HCT116 (cell line): Measurements from ENCODE around the gene PM20D2. TPM values are rescaled to one million over a fixed set of nuclear protein-coding genes. Genes with fewer than 3 reads are reported as not detected.

ENCODE experiments used
- ATAC-seq: fragments of 200-7000 bp; cut with Tn5 transposase; 2 replicates; pipeline ENCODE4 v1.9.1; 2020; ENCODE audit warnings: mild to moderate bottlenecking, moderate library complexity
- BruUV-seq: library from RNA; stranded (reverse); fragments of 400-500 nt; replicated peaks from 2 replicates; lab custom pipeline; 2021; lab: Mats Ljungman, UMichigan
- CTCF ChIA-PET: fragments of 300-600 bp; sonication (Branson Sonifier 250); formaldehyde crosslinking; loops from one replicate; lab custom pipeline; 2021; ENCODE audit warnings: antibody characterized with exemption; lab: Charles Lee
- POLR2A ChIA-PET: fragments of 300-600, 350-600 bp; sonication (Branson Sonifier 250); formaldehyde crosslinking; loops from one replicate; lab custom pipeline; 2021; ENCODE audit warnings: antibody characterized with exemption; lab: Charles Lee
- RAD21 ChIA-PET, 2 experiments: fragments of 300-600 bp; sonication (Branson Sonifier 250); formaldehyde crosslinking; loops; one replicate each; lab custom pipeline; 2023; ENCODE audit warnings: low total read pairs in 2 of 2; ENCODE audit not compliant: uncharacterized antibody in 2 of 2, unreplicated experiment in 2 of 2, low non-redundant PET in 1 of 2; lab: Charles Lee
- DNase-seq: peaks from one replicate; pipeline ENCODE4 v3.0.0-alpha.2; 2010; ENCODE audit warnings: low read depth, low spot score
- H2AFZ ChIP-seq: fragments of 200-600 bp; shearing (Covaris generic), sonication (generic); 2 replicates; pipeline ENCODE4 v1.6.1; 2017; ENCODE audit warnings: low read depth, mixed run types, mixed read lengths, antibody characterized with exemption, low read length; ENCODE audit not compliant: poor library complexity, severe bottlenecking
- H3K27ac ChIP-seq: 2 replicates; pipeline ENCODE4 v1.5.1; 2012; ENCODE audit warnings: low read depth, low read length
- H3K27me3 ChIP-seq: fragments of 200-600 bp; sonication (generic); 2 replicates; pipeline ENCODE4 v1.6.1; 2016; ENCODE audit warnings: mixed run types, low read length, mixed read lengths; ENCODE audit not compliant: insufficient read depth
- H3K36me3 ChIP-seq, 2 experiments: fragments of 200-500 bp in 1 of 2; fragments of 200-600 bp in 1 of 2; sonication (Bioruptor generic) in 1 of 2; sonication (generic) in 1 of 2; 2 replicates each; pipeline versions ENCODE4 v1.5.1 to v1.6.1; 2014 to 2016; ENCODE audit warnings: low read length in 2 of 2, inconsistent platforms in 1 of 2, mixed read lengths in 1 of 2, mixed run types in 1 of 2; ENCODE audit not compliant: insufficient read depth in 2 of 2, control insufficient read depth in 1 of 2
- H3K4me1 ChIP-seq, 2 experiments: fragments of 200-600 bp in 1 of 2; sonication (generic) in 1 of 2; 2 replicates each; pipeline versions ENCODE4 v1.5.1 to v1.6.1; 2012 to 2017; ENCODE audit warnings: low read length in 2 of 2, inconsistent platforms in 1 of 2, mild to moderate bottlenecking in 1 of 2, mixed read lengths in 1 of 2, mixed run types in 1 of 2, moderate library complexity in 1 of 2; ENCODE audit not compliant: insufficient read depth in 2 of 2, control insufficient read depth in 1 of 2
- H3K4me2 ChIP-seq: fragments of 200-600 bp; sonication (generic); 2 replicates; pipeline ENCODE4 v1.6.1; 2017; ENCODE audit warnings: mixed run types, low read length, mixed read lengths
- H3K4me3 ChIP-seq, 2 experiments: fragments of 200-600 bp in 1 of 2; sonication (generic) in 1 of 2; replicated peaks in 1 of 2; 2 replicates each; pipeline ENCODE4 v1.5.1; 2011 to 2016; ENCODE audit warnings: low read length in 2 of 2, control low read depth in 1 of 2, low read depth in 1 of 2, mild to moderate bottlenecking in 1 of 2, mixed read lengths in 1 of 2, mixed run types in 1 of 2
- H3K79me2 ChIP-seq: fragments of 200-600 bp; sonication (generic); 2 replicates; pipeline ENCODE4 v1.6.1; 2017; ENCODE audit warnings: mild to moderate bottlenecking, mixed run types, low read length, moderate library complexity, mixed read lengths; ENCODE audit not compliant: insufficient read depth
- H3K9ac ChIP-seq: fragments of 200-600 bp; sonication (generic); 2 replicates; pipeline ENCODE4 v1.6.1; 2016; ENCODE audit warnings: low read length, mixed read lengths
- H3K9me2 ChIP-seq: fragments of 200-600 bp; sonication (generic), shearing (Covaris generic); 2 replicates; pipeline ENCODE4 v1.6.1; 2017; ENCODE audit warnings: mixed run types, mild to moderate bottlenecking, moderate library complexity; ENCODE audit not compliant: insufficient read depth
- H3K9me3 ChIP-seq, 2 experiments: fragments of 200-500 bp in 1 of 2; fragments of 200-600 bp in 1 of 2; sonication (Bioruptor generic) in 1 of 2; sonication (generic) in 1 of 2; 2 replicates each; pipeline ENCODE4 v1.6.1; 2014 to 2017; ENCODE audit warnings: low read length in 2 of 2, mixed read lengths in 2 of 2, inconsistent platforms in 1 of 2, low read depth in 1 of 2, mild to moderate bottlenecking in 1 of 2, mixed run types in 1 of 2, moderate library complexity in 1 of 2; ENCODE audit not compliant: control insufficient read depth in 1 of 2, insufficient read depth in 1 of 2
- H4K20me1 ChIP-seq: fragments of 200-600 bp; sonication (generic), shearing (Covaris generic); 2 replicates; pipeline ENCODE4 v1.6.1; 2017; ENCODE audit warnings: mixed run types, mild to moderate bottlenecking, moderate library complexity; ENCODE audit not compliant: insufficient read depth
- CBX3 ChIP-seq: IDR thresholded peaks from 2 replicates; pipeline ENCODE4 v1.6.1; 2012; ENCODE audit warnings: low read depth
- CEBPB ChIP-seq: IDR thresholded peaks from 2 replicates; pipeline ENCODE4 v1.6.1; 2012; ENCODE audit warnings: low read depth
- ELF1 ChIP-seq: IDR thresholded peaks from 2 replicates; pipeline ENCODE4 v1.6.1; 2012; ENCODE audit warnings: low read depth, borderline replicate concordance
- EZH2 ChIP-seq: fragments of 200-600 bp; sonication (generic); IDR thresholded peaks from 2 replicates; pipeline ENCODE4 v1.6.1; 2017; ENCODE audit warnings: antibody characterized with exemption, mixed run types
- FOSL1 ChIP-seq: IDR thresholded peaks from 2 replicates; pipeline ENCODE4 v1.6.1; 2012; ENCODE audit warnings: low read depth
- JUND ChIP-seq: IDR thresholded peaks from 2 replicates; pipeline ENCODE4 v1.6.1; 2012
- RAD21 ChIP-seq: IDR thresholded peaks from 2 replicates; pipeline ENCODE4 v1.6.1; 2012; ENCODE audit warnings: low read depth, mild to moderate bottlenecking
- SP1 ChIP-seq: IDR thresholded peaks from 2 replicates; pipeline ENCODE4 v1.6.1; 2012; ENCODE audit warnings: low read depth
- TCF7L2 ChIP-seq: IDR thresholded peaks from 2 replicates; pipeline ENCODE4 v1.7.0; 2011; ENCODE audit warnings: borderline replicate concordance, inconsistent platforms; ENCODE audit not compliant: insufficient read depth, insufficient read length; ENCODE audit errors: extremely low read depth
- YY1 ChIP-seq: IDR thresholded peaks from 2 replicates; pipeline ENCODE4 v1.6.1; 2011; ENCODE audit warnings: low read length, low read depth, moderate library complexity, mild to moderate bottlenecking; ENCODE audit not compliant: insufficient replicate concordance; ENCODE audit errors: extremely low read depth
- ZFX ChIP-seq: fragments of 450-650 bp; IDR thresholded peaks from 2 replicates; pipeline ENCODE4 v1.6.1; 2017
- ZNF274 ChIP-seq: fragments of 200-500 bp; sonication (Bioruptor generic); IDR thresholded peaks from 2 replicates; pipeline ENCODE4 v1.6.1; 2014; ENCODE audit warnings: mild to moderate bottlenecking, low read depth, low read length, inconsistent platforms
- intact Hi-C: fragments of 100-400 bp; cut with micrococcal nuclease; formaldehyde crosslinking; loops from 2 replicates; pipeline ENCODE4 v1.10.0; 2022
- total RNA-seq: library from RNA; stranded (reverse); gene quantifications from one replicate; pipeline ENCODE4 v1.2.1, GENCODE V29; 2021; ENCODE audit not compliant: unreplicated experiment

PM20D2 gene
- total RNA-seq, 1 experiment from 2014 or later: 29.2 TPM

DNA sequence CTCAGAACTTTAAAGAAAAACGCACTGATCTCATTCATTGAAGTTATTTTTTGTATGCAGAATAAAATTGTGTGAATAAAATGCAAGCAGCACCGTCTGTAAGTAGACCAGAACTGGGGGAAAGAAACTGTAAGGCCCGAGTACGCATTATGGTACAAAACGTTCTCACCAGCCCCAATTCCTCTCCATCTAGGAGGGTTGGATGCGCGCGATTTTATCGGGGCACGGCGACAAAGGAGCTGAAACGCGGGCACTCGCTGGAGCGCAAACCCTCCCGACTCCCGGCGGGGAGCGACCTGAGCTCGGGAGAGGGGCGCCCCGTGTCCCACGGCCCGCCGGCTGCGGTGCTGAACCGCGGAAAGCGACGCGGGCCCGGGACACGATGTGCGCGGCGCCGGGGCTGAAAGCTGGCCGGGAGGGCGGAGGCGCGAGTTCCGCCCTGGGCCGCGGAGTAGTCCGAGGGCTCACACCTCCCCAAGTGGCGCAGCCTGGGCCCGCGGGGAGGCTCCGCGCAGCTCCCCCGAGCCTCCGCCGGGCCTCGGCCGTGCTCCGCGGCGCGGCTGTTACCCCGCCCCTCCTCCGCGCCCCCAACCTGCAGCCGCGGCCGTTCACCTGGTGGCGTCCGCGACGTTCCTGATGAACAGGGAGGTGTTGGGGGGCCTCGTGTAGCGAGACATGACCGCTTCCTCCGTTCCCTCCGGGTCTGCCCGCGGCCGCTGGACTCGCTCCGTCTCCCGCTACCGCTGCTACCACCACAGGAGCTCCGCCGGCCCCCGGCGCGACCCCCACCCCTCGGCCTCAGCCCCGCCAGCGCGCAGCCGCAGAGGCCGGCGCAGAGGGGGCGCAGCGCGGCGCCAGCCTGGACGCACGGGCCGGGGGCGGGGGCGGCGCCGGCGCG is 28.4 kb upstream of the PM20D2 start, which contains the start of gene SRSF12:
Gene SRSF12 (minus strand): TSS at position 861 of the 898 bp plus-strand sequence. CDS start 184 bp downstream, at position 677.
- Histone ChIP-seq H3K9me3 (no peaks in the 10 kb centered on the region), H4K20me1 (no peaks in the 10 kb centered on the region), H3K4me3 (peak within 1 kb of the TSS; percentile 36 to 56), H3K79me2 (no peaks in the 10 kb centered on the region), H3K4me2 (peak within 1 kb of the TSS; percentile 74), H3K27me3 (no peaks in the 10 kb centered on the region), H3K9me2 (no peaks in the 10 kb centered on the region), H3K4me1 (peaks cover 0 to 15% of the 10 kb centered on the region in 2 experiments; a peak in 3 of 4 replicates), H3K27ac (no peak within 1 kb of the TSS; the same call in 1 of the 2 replicates), H2AFZ (peak within 1 kb of the TSS; percentile 88), H3K36me3 (no peaks in the 10 kb centered on the region), H3K9ac (peak within 1 kb of the TSS; percentile 50; the same call in 1 of the 2 replicates)
- BruUV-seq: no TSS peak
- ATAC-seq: peak; percentile 78
- ChIA-PET POLR2A (no interaction called here), CTCF (interaction anchor here (0.6 kb wide), 1 partner anchor 19 kb away, joined by 3 read pairs; no protein-coding TSS in a partner anchor), RAD21 (interaction anchor here in 1 of 2 experiments (0.6 kb wide), 1 partner anchor 125 kb away, joined by 3 read pairs; no protein-coding TSS in a partner anchor)
- no peak for DNase-seq
- TF ChIP-seq CBX3 (no peak), ZFX (peak; percentile 50; the same call in 1 of the 2 replicates), TCF7L2 (no peak)
- intact Hi-C loops: no loop called here

GRCh38 chr6:89118931-89119330 is 26.9 kb upstream of the PM20D2 start:
- H3K4me2 ChIP-seq: no peak overlapping the region
- DNase-seq: no peak
- no peaks in the 10 kb centered on the region for H4K20me1 ChIP-seq
- ChIA-PET RAD21 (no interaction called here), CTCF (no interaction called here), POLR2A (no interaction called here)
- no peaks in the 10 kb centered on the region for H3K27me3 ChIP-seq
- no TSS peak for BruUV-seq
- no peak overlapping the region for H3K27ac ChIP-seq
- intact Hi-C loops: no loop called here
- no peaks in the 10 kb centered on the region for H3K9me2 ChIP-seq
- no peak for ATAC-seq
- H3K4me1 ChIP-seq: peaks cover 0 to 13% of the 10 kb centered on the region in 2 experiments; a peak in 2 of 4 replicates
- H2AFZ ChIP-seq: no peak overlapping the region
- H3K9me3 ChIP-seq: no peaks in the 10 kb centered on the region
- H3K36me3 ChIP-seq: no peaks in the 10 kb centered on the region
- H3K4me3 ChIP-seq: no peak overlapping the region
- H3K9ac ChIP-seq: no peak overlapping the region
- no peaks in the 10 kb centered on the region for H3K79me2 ChIP-seq
- TF ChIP-seq YY1 (no peak), JUND (no peak), ZNF274 (no peak), CEBPB (no peak), RAD21 (no peak), EZH2 (no peak), SP1 (no peak), FOSL1 (no peak), CBX3 (no peak), ELF1 (no peak)
